Measurements from ENCODE around the gene L3HYPDH.

Gene L3HYPDH

GRCh38 chr14:59483819-59484638, at the start of gene L3HYPDH, which contains the start of gene JKAMP:
TSS of gene L3HYPDH (minus strand) at chr14:59484408. CDS start at chr14:59484316, 92 bp downstream.
TSS of gene JKAMP (plus strand) at chr14:59484517. CDS start at chr14:59484590, 73 bp downstream.
- peak; percentile 98 for DNase-seq

- DNase-seq, result no peak
Observed at GRCh38 chr14:59532419-59532818, 48.2 kb upstream of the L3HYPDH start.

GRCh38 chr14:59530349-59530748, 46.1 kb upstream of the L3HYPDH start:
- no peak for DNase-seq

- no peak for DNase-seq
Observed at GRCh38 chr14:59529189-59529588, 45.0 kb upstream of the L3HYPDH start.

- no peak for DNase-seq
Observed at GRCh38 chr14:59520224-59520623, 36.0 kb upstream of the L3HYPDH start.

DNA sequence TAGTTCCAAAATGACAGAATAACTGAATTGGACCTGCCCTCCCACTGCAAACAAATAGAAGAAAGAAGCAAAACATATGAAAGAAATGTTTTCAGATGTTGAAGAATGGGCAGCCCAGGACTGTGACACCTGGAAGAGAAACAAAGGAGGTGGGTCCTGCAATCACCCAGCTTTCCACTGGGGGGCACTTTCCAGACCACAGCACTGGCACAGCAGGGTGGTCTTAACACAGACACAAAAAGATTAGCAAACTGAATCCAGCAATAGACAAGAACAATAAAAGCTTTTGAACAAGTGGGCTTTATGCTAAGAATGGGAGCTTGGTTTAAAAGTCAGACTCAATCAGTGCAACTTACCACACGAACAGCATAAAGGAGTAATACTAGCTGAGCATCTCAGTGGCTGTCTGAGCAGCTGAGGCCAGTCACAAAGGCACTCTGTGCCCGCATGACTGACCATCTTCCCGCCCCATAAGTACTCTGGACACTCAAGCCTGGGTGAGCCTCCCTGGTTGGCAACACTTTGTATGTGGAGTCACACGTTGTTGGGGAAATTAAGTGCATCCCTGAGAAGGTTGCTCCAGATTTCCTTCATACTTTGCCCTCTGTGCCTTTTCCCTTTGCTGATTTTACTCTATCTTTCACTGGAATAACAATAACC, 27.8 kb upstream of the L3HYPDH start:
- no peak for DNase-seq

DNA sequence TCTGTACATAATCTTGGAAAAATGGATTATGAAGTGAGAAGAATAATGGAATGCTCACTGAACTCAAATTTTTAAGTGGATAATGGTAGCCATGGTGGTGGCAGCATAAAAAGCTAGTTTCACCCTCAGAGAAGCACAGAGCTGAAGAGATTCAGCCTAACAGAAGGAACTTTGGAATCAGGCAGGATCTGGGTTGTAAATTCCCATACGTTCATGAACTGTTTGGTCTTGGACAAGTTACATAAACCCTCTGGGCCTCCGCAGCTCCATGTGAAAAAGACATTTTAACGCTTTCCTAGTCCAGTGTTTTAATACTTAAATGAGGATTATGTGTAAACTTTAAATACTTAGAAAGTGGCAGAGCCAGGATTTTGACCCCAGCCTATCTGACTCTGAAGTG, 26.8 kb upstream of the L3HYPDH start:
- DNase-seq, result no peak

- DNase-seq, result no peak
Observed at GRCh38 chr14:59510001-59510400, 25.8 kb upstream of the L3HYPDH start.

- DNase-seq, result no peak
Observed at GRCh38 chr14:59509101-59509500, 24.9 kb upstream of the L3HYPDH start.

- no peak for DNase-seq
Observed at GRCh38 chr14:59507752-59508103, 23.5 kb upstream of the L3HYPDH start.

DNA sequence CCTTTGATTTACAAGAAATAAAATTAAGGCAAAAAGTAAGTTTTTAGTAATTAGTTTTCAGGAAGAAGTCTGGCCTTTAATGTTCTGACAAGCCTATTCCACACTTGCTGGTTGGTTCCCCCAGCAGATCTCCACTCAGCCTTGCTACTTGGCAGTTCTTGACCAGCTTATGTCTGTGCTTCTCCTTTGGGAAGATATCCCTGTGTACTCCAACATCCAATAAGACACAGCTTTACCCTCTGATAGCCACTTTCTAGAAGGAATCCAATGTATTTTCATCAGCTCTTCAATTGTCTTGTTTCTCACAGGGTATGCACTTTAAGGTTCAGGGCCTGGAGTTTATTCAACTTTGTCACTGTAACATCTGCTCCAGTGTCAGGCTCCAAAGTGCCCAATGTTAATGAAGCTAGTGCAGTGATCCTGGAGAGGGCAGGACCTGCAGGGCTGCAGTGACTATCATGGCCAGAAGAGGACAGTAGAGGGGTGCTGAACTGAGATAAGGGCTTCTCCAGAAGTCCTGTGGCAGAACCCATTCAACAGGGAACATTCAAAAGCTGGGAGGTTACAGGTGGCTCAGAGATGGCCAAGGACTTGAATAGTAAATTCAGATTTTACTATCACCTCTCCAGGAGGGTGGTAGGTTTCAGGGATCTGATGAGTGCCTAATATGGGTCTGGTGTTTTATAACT, 23.0 kb upstream of the L3HYPDH start:
- DNase-seq, result peak; percentile 33

- DNase-seq, result no peak
Observed at GRCh38 chr14:59503256-59503655, 19.0 kb upstream of the L3HYPDH start.

DNA sequence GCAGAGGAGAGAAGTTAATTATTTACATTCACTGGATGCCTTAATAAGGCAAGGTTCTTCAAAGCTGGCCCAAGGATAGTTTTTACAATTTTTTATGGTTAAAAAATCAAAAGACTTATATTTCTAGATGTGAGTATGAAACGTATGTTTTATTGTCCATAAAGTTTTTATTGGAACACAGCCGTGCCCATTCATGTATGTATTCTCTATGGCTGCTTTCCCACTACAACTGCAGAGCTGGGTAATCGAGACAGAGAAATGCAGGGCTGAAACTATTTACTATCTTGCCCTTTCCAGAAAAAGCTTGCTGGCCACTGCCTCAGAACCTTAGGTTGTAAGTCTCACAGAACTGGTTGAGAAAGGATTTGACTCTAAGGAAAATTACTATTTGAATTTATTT, 16.5 kb upstream of the L3HYPDH start:
- no peak for DNase-seq

- DNase-seq, result no peak
Observed at GRCh38 chr14:59492384-59492783, 8.2 kb upstream of the L3HYPDH start.

DNA sequence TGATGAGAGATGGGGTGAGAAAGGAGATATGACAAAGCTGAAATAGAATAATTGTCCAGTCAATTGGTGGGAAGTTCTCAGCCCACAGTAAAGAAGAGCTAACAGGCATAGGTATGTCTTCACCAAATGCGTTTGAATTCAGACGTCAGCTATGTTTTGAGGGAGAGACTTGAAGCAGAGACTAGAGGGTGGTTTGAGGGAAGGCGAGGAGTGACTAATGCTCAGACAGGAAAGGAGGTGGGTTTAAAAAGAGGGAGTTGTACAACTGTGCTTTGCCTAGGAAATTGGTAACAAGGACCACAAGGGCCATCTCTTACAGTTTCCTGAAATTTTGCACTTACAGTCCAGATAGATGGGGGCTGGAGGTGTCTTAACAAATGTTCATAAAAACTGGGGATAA, 6.5 kb upstream of the L3HYPDH start:
- no peak for DNase-seq

GRCh38 chr14:59484639-59485175, 499 bp upstream of the L3HYPDH start:
- DNase-seq, result peak; percentile 37

DNA sequence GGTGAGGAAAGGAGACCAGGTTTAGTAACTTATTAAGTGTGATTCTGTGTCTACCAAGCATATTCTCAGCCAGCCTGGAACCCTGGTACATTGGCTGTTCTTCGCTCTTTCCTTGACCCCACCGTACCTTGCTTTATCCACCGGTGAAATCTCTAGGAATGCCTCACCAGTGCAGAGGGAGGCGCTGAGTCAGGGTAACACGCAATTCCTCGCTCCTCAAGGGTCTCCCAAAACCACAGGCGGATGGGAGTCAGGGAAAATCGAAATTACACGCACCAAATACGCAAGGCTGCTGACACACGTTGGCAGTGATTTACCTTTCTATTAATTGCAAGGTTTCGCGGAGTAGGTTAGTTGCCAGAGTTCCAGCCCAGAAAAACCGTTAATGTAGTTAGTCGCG, 845 bp downstream of the L3HYPDH start:
- no peak for DNase-seq

DNA sequence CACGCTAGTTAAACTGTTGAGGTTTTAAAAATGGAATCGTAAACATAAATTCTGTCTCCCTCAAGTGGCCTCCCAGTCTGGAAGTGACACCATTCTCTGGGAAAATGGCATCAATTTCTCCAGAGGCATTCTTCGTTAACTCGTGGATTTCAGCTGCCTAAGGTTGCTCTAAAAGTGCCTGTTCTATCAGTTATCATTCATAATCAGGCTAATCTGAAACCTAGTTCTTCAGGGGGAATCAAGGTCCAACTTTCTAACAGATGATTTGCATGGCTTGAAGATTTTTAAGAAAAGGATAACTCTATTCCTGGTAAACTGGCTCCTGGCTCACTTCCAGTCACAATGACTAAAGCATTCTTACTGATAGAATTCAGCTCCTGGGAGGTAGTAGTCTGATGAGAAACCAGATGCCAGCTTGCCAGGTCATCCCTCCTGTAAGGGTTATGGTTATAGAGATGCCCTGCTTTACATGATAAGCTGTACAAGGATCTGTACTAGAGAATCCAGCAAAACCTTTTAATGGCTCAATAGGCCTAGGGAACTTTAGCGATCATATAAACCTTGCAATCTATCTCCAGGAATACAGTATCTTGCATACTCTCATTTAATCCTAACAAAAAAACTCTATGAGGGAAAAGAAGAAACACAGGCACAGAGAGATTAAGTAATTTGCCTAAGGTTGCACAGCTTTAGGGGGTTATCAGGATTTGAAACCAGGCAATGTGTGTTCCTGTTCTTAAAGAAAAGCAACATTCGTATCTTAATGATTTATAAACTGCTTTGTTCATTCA, 1.5 kb downstream of the L3HYPDH start:
- DNase-seq, result peak; percentile 19

GRCh38 chr14:59481871-59482540, 2.2 kb downstream of the L3HYPDH start:
- DNase-seq, result peak; percentile 24

GRCh38 chr14:59481407-59481806, 2.8 kb downstream of the L3HYPDH start:
- DNase-seq, result no peak

DNA sequence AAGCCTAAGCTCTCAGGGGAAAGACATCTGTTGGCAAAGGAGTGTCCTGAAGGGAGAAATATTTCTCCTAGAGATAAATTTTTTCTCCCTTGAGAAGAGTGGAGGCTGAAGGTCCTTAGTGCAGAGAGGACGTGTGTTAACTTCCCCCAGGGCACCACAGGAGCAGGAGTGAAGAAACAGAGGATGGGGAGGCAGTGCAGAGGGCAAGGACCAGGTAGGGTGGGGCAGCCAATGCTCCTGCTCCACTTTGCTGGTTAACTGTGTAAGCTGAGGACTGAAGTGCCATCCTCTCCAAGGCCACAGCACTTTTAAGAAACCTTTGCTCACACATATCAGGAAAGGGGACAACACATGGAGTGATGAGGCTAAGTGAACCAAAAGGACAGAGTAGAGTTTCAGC, 4.0 kb downstream of the L3HYPDH start:
- DNase-seq, result no peak

DNA sequence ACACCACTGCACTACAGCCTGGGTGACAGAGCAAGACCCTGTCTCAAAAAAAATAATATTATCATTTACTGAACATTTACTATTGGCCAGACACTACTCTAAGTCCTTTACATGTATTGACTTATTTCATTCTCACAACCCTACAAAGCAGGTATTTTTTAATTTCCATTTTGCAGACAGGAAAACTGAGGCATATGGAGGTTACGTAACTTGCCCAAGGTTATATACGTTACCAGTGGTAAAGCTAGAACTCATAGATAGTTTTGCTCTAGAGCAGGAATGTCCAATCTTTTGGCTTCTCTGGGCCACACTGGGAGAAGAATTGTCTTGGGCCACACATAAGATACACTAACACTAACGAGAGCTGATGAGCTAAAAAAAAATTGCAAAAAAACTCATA, 5.7 kb downstream of the L3HYPDH start:
- no peak for DNase-seq

Data from inflammatory macrophage treated with lipopolysaccharide for 4 hours (primary cell).